Aorta (tissue), 5 donors: ENCODE measurements around the gene FFAR1. TPM values are rescaled to one million over a fixed set of nuclear protein-coding genes. Genes with fewer than 3 reads are reported as not detected.
"Not testable (repeated sequence)": the region's sequence is repeated elsewhere in the genome, so short reads cannot be mapped to it uniquely, and the experiment has no call there.

Source experiments
- ATAC-seq: fragments of 200-7000 bp; cut with Tn5 transposase; one replicate; pipeline ENCODE4 v1.9.1; 2022; ENCODE audit warnings: moderate library complexity; ENCODE audit not compliant: low FRiP score
- DNase-seq, 2 donors: peaks; one replicate each; pipeline ENCODE4 v3.0.0-alpha.2; 2020
- H3K27ac ChIP-seq, 2 donors: one replicate each; pipeline ENCODE4 v1.5.1; 2013; ENCODE audit warnings: low read length in 2 of 2, mild to moderate bottlenecking in 2 of 2, moderate library complexity in 2 of 2, control low read depth in 1 of 2, inconsistent platforms in 1 of 2, low read depth in 1 of 2
- H3K27me3 ChIP-seq, 2 donors: one replicate each; pipeline ENCODE4 v1.6.1; 2013; ENCODE audit warnings: control low read depth in 1 of 2, low read length in 1 of 2, mild to moderate bottlenecking in 1 of 2, moderate library complexity in 1 of 2; ENCODE audit not compliant: insufficient read depth in 2 of 2, control insufficient read depth in 1 of 2
- H3K36me3 ChIP-seq, 2 donors: one replicate each; pipeline ENCODE4 v1.6.1; 2013; ENCODE audit warnings: control low read depth in 1 of 2, low read length in 1 of 2, mild to moderate bottlenecking in 1 of 2; ENCODE audit not compliant: insufficient read depth in 2 of 2, control insufficient read depth in 1 of 2
- H3K4me1 ChIP-seq, 2 donors: one replicate each; pipeline ENCODE4 v1.6.1; 2013; ENCODE audit warnings: low read length in 2 of 2, control low read depth in 1 of 2, mild to moderate bottlenecking in 1 of 2, moderate library complexity in 1 of 2; ENCODE audit not compliant: insufficient read depth in 2 of 2, control insufficient read depth in 1 of 2
- H3K4me3 ChIP-seq, 2 donors: one replicate each; pipeline ENCODE4 v1.5.1; 2013; ENCODE audit warnings: low read length in 2 of 2, control low read depth in 1 of 2, mild to moderate bottlenecking in 1 of 2
- H3K9me3 ChIP-seq: one replicate; pipeline ENCODE4 v1.6.1; 2013; ENCODE audit warnings: mild to moderate bottlenecking, low read length; ENCODE audit not compliant: control insufficient read depth
- WGBS, 2 donors: extraction: QIAGEN DNeasy Blood & Tissue Kit; methylation state at CpG; one replicate each; pipeline ENCODE4 v1.1.7; 2013; 5-methylcytosine and 5-hydroxymethylcytosine counted together
- intact Hi-C, 2 donors: fragments of 100-400 bp; cut with DNase I; formaldehyde crosslinking; loops; one replicate each; pipeline versions ENCODE4 v1.14.2 to v1.15.0; 2022
- polyA plus RNA-seq, 2 donors: library from polyadenylated mRNA; stranded (reverse); fragments of 200-250 nt; gene quantifications; one replicate each; pipeline ENCODE4 v1.2.3, GENCODE V29; 2013
- total RNA-seq, 2 donors: library from RNA; stranded (reverse); fragmentation: NEBNext Ultra II Directional; extraction: Animal tissue kit (Norgen Biotek cat#: 25700); gene quantifications; one replicate each; pipeline ENCODE4 v1.2.1, GENCODE V29; 2021
- donor health status: healthy with polysubstance abuse.
- donor health status: Bipolar disorder and iron deficiency.
- donor health status: DM: no; HTN: no; CAD: no.
- donor health status: DM: no; HTN: no; CAD: no.
- donor health status: DM: yes; HTN: yes; CAD: no.

FFAR1 gene
- total and polyA plus RNA-seq, 4 donors, result not detected

GRCh38 chr19:35370722-35371121, 23.0 kb downstream of the FFAR1 start, which contains the start of gene GPR42:
GPR42 (plus strand) TSS chr19:35371068; CDS start chr19:35371360, 292 bp downstream.
- 75% methylated on average over 8 of the region's 8 CpGs; no CpG with 5 or more reads in 1 of the 2 donors for WGBS, 2 donors
- intact Hi-C loops, result no loop called here
- H3K4me1 ChIP-seq, result no peaks in the 10 kb centered on the region
- H3K4me3 ChIP-seq, result no peak within 1 kb of the TSS
- ATAC-seq (no peak), DNase-seq (no peak)
- H3K27ac ChIP-seq, result no peak within 1 kb of the TSS
- no peaks in the 10 kb centered on the region for H3K27me3 ChIP-seq
- H3K36me3 ChIP-seq, result no peaks in the 10 kb centered on the region
- no peaks in the 10 kb centered on the region for H3K9me3 ChIP-seq

GRCh38 chr19:35373492-35373891, 25.8 kb downstream of the FFAR1 start:
- intact Hi-C loops, result no loop called here
- Histone ChIP-seq H3K27me3 (no peaks in the 10 kb centered on the region), H3K27ac (no peak overlapping the region), H3K4me1 (no peaks in the 10 kb centered on the region), H3K36me3 (no peaks in the 10 kb centered on the region), H3K4me3 (no peak overlapping the region), H3K9me3 (peaks cover 1% of the 10 kb centered on the region)
- no peak for ATAC-seq
- no peak for DNase-seq
- WGBS, 2 donors, result 76 to 82% methylated on average over 7 of the region's 7 CpGs

- intact Hi-C loops, H3K9me3 ChIP-seq, H3K36me3 ChIP-seq, H3K4me1 ChIP-seq, H3K27me3 ChIP-seq, DNase-seq, H3K4me3 ChIP-seq, ATAC-seq, H3K27ac ChIP-seq: not testable (repeated sequence)
These were observed 26.3 kb downstream of the FFAR1 start for GRCh38 chr19:35374031-35374430.

- intact Hi-C loops, result no loop called here
- 80 to 83% methylated on average over 12 of the region's 12 CpGs for WGBS, 2 donors
- no peaks in the 10 kb centered on the region for H3K36me3 ChIP-seq
- H3K4me3 ChIP-seq, result no peak overlapping the region
- H3K9me3 ChIP-seq, result peaks cover 1% of the 10 kb centered on the region
- H3K27ac ChIP-seq, result no peak overlapping the region
- H3K27me3 ChIP-seq, result no peaks in the 10 kb centered on the region
- no peaks in the 10 kb centered on the region for H3K4me1 ChIP-seq
- no peak for ATAC-seq
- DNase-seq, result no peak
These were observed 28.0 kb downstream of the FFAR1 start for GRCh38 chr19:35375505-35376307.

- Histone ChIP-seq H3K27ac (no peak overlapping the region), H3K4me3 (no peak overlapping the region), H3K36me3 (no peaks in the 10 kb centered on the region), H3K4me1 (no peaks in the 10 kb centered on the region), H3K27me3 (no peaks in the 10 kb centered on the region), H3K9me3 (peaks cover 1% of the 10 kb centered on the region)
- intact Hi-C loops, result no loop called here
- ATAC-seq, result no peak
- no peak for DNase-seq
- 42 to 54% methylated on average over 1 of the region's 1 CpG for WGBS, 2 donors
These were observed 30.0 kb downstream of the FFAR1 start for GRCh38 chr19:35377656-35378055.

GRCh38 chr19:35378356-35378755, 30.7 kb downstream of the FFAR1 start:
- H3K4me1 ChIP-seq, result no peaks in the 10 kb centered on the region
- H3K4me3 ChIP-seq, result no peak overlapping the region
- no peak overlapping the region for H3K27ac ChIP-seq
- 93% methylated on average over 3 of the region's 3 CpGs for WGBS, 2 donors
- peaks cover 1% of the 10 kb centered on the region for H3K9me3 ChIP-seq
- ATAC-seq (no peak), DNase-seq (no peak)
- intact Hi-C loops, result no loop called here
- no peaks in the 10 kb centered on the region for H3K27me3 ChIP-seq
- no peaks in the 10 kb centered on the region for H3K36me3 ChIP-seq

- H3K9me3 ChIP-seq, intact Hi-C loops, H3K27ac ChIP-seq, H3K36me3 ChIP-seq, ATAC-seq, H3K4me1 ChIP-seq, H3K27me3 ChIP-seq, H3K4me3 ChIP-seq, DNase-seq: not testable (repeated sequence)
- WGBS, 2 donors, result 82 to 92% methylated on average over 5 of the region's 5 CpGs
These were observed 31.8 kb downstream of the FFAR1 start for GRCh38 chr19:35379545-35379944.

- intact Hi-C loops, result no loop called here
- Histone ChIP-seq H3K27ac (no peak overlapping the region), H3K36me3 (no peaks in the 10 kb centered on the region), H3K4me1 (no peaks in the 10 kb centered on the region), H3K4me3 (no peak overlapping the region), H3K27me3 (peaks cover 0 to 2% of the 10 kb centered on the region in 2 donors), H3K9me3 (peaks cover 3% of the 10 kb centered on the region)
- 12 to 20% methylated on average over 1 of the region's 1 CpG for WGBS, 2 donors
- ATAC-seq (no peak), DNase-seq (no peak)
These were observed 32.3 kb downstream of the FFAR1 start for GRCh38 chr19:35379992-35380391.

- WGBS, 2 donors, result 60 to 62% methylated on average over 9 of the region's 9 CpGs
- no peaks in the 10 kb centered on the region for H3K4me1 ChIP-seq
- intact Hi-C loops, result no loop called here
- no peak overlapping the region for H3K27ac ChIP-seq
- H3K4me3 ChIP-seq, result no peak overlapping the region
- H3K9me3 ChIP-seq, result peaks cover 3% of the 10 kb centered on the region
- ATAC-seq (no peak), DNase-seq (no peak)
- no peaks in the 10 kb centered on the region for H3K36me3 ChIP-seq
- peaks cover 0 to 2% of the 10 kb centered on the region in 2 donors for H3K27me3 ChIP-seq
These were observed 32.9 kb downstream of the FFAR1 start for GRCh38 chr19:35380450-35381124.
